Activated CD8-positive, alpha-beta memory T cell treated with anti-CD3 and anti-CD28 coated beads, Interleukin-2, amount 50 U/mL, for 4 hours (primary cell): ENCODE data around the gene SEBOX.
"Not testable (repeated sequence)": the region's sequence is repeated elsewhere in the genome, so short reads cannot be mapped to it uniquely, and the experiment has no call there.

Experiments used
- DNase-seq: peaks from one replicate; pipeline ENCODE4 v3.0.0-alpha.2; 2020

The SEBOX gene

GRCh38 chr17:28367641-28368305 is 2.8 kb upstream of the SEBOX start:
- DNase-seq, result no peak

- DNase-seq, result no peak
Observed at GRCh38 chr17:28366605-28367004, 1.6 kb upstream of the SEBOX start.

- DNase-seq, result no peak
Observed at GRCh38 chr17:28365487-28365886, 488 bp upstream of the SEBOX start.

- no peak for DNase-seq
Observed at GRCh38 chr17:28363776-28364650, 986 bp downstream of the SEBOX start.

GRCh38 chr17:28363186-28363585 is 1.8 kb downstream of the SEBOX start:
- no peak for DNase-seq

- DNase-seq, result no peak
Observed at GRCh38 chr17:28357901-28358197, 7.2 kb downstream of the SEBOX start.

GRCh38 chr17:28357061-28357900 is 7.7 kb downstream of the SEBOX start, which contains the start of gene POLDIP2:
Gene POLDIP2, minus strand, starts transcription at chr17:28357527. Its CDS starts 79 bp downstream, at chr17:28357448.
- DNase-seq, result peak; percentile 95

GRCh38 chr17:28350271-28350670 is 14.7 kb downstream of the SEBOX start:
- DNase-seq, result no peak

GRCh38 chr17:28348979-28349378 is 16.0 kb downstream of the SEBOX start:
- no peak for DNase-seq

GRCh38 chr17:28347261-28347891 is 17.6 kb downstream of the SEBOX start:
- no peak for DNase-seq

GRCh38 chr17:28346746-28347246 is 18.2 kb downstream of the SEBOX start:
- DNase-seq, result no peak

GRCh38 chr17:28346199-28346580 is 18.8 kb downstream of the SEBOX start:
- DNase-seq, result no peak

GRCh38 chr17:28345419-28346198 is 19.4 kb downstream of the SEBOX start:
- DNase-seq, result no peak

- DNase-seq, result no peak
Observed at GRCh38 chr17:28344435-28344901, 20.5 kb downstream of the SEBOX start.

GRCh38 chr17:28344011-28344410 is 21.0 kb downstream of the SEBOX start:
- no peak for DNase-seq

GRCh38 chr17:28343491-28343932 is 21.5 kb downstream of the SEBOX start:
- DNase-seq, result no peak

GRCh38 chr17:28342313-28342712 is 22.7 kb downstream of the SEBOX start:
- no peak for DNase-seq

- DNase-seq, result no peak
Observed at GRCh38 chr17:28341516-28341915, 23.5 kb downstream of the SEBOX start.

GRCh38 chr17:28340374-28340773 is 24.6 kb downstream of the SEBOX start:
- no peak for DNase-seq

GRCh38 chr17:28339431-28339830 is 25.6 kb downstream of the SEBOX start:
- no peak for DNase-seq

- DNase-seq, result not testable (repeated sequence)
Observed at GRCh38 chr17:28338769-28339212, 26.2 kb downstream of the SEBOX start.
